Fibroblast of peridontal ligament (primary cell): Measurements from ENCODE around the gene UHRF1.
"Not testable (repeated sequence)": the region's sequence is repeated elsewhere in the genome, so short reads cannot be mapped to it uniquely, and the experiment has no call there.

Source experiments
- DNase-seq: peaks from one replicate; pipeline ENCODE4 v3.0.0-alpha.2; 2010; ENCODE audit errors: extremely low read depth

UHRF1 gene

DNA sequence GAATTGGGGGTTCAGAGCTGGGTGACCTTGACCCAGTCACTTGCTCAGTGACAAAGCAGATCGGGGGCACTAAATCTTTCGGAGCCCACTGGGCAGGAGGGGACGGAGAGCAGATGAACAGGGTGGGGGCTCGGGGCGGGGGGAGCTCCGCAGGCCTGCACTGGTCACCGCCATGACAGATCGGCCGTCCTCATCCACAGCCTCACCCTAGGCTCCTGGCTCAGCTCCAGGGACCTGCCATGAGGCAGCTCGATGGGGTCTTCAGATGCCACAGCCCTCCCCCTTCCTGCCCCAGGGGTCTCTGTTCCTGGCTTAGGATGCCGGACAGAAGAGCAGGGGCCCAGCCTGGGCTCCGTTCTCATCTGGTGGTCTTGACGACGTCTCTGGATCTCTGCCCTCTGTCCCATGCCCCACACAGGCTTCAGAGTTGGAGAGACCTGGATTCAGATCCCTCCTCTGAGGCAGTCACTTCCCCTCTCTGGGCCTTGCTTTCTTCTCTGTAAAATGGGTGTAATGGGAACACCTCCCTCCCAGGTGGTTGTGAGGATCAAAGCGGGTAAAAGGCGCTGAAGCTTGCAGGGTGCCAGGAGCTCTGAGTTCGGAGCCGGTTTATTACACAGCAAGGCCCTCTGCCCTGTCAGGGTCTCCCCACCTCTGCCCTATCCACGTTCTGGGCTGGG is 62.7 kb downstream of the UHRF1 start:
- DNase-seq, result no peak

DNA sequence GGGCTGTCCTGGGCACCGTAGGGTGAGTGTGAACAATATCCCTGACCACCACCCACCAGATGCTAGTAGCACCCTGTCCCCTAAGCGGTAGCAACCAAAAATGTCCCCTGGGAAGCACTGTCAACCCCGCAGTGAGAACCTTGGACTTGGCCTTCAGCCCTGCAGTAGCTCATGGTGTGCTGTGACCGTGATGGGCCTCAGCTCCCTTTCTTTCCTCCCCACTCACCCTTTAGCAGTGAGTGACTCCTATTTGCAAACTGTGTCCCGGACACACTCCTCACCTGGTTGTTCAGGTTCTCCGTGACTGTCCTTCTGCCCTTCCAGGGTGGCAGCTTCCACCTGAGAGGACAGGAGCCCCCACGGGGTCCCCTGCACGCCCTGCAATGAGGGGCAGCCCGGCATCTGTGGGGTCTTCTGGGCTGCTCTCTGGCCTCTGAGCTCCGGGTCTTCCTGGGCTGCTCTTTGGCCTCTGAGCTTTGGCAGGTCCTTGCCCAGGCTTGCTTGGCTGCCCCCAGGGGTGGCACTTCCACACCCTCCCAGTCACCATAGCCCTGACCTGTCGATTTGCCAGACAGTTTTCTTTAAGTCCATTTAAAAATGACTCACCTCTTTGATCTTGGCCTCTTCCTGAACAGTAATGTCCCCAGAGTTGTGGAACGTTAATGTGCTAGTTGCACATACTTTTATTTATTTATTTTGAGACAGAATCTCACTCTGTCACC is 63.4 kb downstream of the UHRF1 start:
- peak; percentile 41 for DNase-seq

DNA sequence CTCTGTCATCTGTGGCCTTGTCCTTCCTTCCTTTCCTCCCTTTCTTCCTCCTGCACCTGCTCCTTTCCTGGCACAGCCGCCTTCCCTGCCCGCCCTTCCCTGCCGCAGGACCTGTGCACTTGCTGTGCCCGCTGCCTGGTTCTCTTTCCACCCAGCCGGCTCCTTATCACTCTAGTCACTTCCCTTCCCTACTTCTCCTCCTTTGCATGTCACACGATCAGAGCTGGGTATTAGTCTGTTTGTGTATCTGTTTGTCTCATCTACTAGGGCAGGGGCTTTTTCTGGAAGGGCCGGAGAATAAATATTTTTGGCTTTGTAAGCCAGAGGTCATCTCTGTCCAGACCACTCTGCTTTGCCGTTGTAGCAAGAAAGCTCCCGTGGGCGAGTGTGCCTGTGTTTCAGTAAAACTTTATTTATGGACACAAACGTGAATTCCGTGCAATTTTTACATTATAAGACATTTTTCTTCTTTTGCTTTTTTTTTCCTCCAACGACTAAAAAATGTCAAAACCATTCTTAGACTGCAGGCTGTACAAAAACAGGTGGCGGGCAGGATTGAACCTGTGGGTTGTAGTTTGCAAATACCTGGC is 65.7 kb downstream of the UHRF1 start:
- DNase-seq, result no peak

DNA sequence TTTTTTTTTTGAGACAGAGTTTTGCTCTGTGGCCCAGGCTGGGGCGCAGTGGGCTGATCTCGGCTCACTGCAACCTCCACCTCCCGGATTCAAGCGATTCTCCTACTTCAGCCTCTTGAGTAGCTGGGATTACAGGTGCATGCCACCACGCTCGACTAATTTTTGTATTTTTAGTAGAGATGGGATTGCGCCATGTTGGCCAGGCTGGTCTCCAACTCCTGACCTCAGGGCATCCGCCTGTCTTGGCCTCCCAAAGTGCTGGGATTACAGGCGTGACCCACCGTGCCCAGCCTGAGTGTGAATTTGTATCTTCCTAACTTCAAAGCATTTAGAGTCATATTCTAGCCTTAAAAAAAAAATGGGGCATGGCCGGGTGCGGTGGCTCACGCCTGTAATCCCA is 66.3 kb downstream of the UHRF1 start:
- DNase-seq, result not testable (repeated sequence)

DNA sequence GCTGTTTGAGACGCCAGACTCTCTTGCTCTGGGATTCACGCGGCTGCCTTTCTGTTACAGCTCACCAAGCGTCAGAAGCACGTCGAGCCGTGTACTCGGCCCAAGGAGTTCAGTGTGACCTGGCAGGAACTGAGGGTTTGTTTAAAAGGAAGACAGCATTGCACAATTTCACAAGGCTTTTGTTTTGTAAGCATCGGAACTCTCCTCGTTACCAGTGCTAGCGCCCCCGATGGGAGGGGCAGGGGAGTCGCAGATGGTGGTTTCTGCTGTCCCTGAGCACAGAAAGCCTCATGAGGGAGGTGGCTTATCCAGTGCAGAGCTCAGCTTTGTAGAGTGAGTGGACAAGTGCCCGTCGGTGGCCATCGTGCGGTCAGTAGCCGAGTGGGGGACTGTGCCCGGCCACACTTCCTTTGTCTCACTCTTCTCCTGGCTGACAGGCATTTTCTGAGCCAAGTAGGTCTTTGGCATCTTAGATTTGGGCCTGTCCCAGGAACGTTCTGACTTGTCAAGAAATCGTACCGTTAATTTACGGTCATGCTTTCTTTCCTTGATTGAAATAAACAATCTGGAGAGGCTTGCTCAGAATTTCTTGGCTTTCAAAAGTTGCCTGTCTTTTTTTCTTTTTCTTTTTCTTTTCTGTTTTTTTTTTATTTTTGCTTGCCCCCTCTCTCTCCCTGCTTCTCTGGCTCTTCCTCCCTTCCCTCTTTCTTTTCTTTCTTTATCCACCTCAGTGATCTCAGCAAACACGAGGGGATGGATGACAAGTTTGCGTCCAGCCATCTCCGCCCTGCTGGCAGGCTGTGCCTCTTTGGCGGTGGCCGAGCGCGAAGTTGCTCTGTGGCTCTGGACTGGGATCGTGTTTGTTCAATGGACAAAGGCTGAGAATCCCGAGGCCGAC is 67.3 kb downstream of the UHRF1 start:
- peak; percentile 91 for DNase-seq

DNA sequence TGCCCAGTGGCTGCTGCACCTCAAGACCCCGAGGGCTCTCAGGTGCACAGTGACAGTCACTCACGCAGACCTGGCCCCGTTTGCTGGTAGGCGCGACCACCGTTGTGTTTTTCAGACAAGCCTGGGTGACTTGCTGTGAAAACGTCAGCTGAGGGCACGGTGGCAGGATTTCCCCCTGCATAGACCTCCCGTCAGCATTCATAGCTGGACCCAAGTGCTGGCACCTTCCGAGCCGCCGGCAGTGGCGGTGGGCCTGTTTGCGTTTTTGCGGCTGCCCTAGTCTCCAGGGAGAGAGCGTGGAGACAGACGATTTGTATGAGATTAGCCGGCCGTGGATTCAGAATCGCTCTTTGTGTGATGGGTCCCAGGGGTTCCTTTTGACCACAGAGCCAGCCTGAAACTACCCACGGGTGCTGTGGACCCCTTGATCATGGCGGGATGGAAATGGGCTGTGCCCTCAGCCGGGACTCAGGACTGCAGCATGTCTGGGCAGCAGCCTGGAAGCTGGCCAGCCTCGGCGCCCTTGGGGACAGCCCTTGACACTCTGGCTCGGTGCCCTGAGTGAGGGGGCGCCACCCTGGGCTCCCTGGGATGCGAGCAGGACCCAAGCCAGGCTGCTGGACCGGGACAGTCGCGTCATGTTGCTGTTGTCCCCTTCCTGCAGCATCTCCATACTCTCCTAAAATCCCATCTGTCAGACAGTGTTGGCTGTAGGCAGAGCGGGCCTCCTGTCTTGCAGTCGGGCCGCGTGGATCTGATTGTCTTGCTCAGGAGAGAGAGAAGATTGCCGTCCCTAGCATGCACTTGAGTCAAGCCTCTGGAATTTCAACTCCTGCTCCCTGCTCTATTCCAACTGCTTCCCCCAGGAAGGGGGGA is 68.2 kb downstream of the UHRF1 start:
- peak; percentile 86 for DNase-seq

DNA sequence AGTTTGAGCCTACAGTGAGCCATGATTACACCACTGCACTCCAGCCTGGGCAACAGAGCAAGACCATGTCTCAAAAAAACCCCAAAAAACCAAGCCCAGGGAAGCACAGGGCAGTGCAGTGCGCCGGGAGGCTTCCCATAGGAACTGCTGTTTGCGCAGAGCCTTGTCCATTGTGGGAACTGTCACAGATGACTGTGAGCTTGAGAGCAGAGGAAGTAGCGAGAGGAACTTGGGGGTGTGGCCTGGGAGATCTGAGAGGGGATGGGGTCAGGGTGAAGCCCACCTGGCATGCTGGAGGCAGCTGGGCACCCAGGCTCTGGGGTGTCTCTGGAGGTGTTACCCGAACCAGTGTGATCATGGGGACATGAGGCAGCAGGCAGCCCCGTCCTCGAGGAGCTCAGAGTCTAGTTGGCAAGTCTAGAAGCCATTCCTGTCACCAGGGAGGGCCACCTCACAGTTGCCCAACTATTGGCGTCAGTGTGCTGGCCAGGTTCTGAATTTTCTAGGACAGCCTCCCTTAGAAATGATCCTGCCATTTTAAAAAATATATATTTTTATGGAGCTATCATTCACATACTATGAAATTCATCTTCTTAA is 70.0 kb downstream of the UHRF1 start:
- no peak for DNase-seq

DNA sequence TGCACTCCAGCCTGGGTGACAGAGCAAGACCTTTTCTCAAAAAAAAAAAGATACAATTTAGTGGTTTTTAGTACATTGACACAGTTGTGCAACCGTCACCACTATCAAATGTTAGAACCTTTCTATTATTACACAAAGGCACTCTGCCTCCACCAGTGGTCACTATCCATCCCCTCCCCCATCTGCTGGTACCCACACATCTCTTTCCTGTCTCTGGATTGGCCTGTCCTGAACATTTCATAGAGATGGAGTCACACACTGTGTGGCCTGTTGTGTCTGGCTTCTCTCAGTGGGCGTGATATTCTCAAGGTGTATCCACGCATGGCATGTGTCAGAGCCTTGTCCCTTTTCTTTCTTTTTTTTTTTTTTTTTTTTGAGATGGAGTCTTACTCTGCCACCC is 70.8 kb downstream of the UHRF1 start:
- DNase-seq, result no peak

DNA sequence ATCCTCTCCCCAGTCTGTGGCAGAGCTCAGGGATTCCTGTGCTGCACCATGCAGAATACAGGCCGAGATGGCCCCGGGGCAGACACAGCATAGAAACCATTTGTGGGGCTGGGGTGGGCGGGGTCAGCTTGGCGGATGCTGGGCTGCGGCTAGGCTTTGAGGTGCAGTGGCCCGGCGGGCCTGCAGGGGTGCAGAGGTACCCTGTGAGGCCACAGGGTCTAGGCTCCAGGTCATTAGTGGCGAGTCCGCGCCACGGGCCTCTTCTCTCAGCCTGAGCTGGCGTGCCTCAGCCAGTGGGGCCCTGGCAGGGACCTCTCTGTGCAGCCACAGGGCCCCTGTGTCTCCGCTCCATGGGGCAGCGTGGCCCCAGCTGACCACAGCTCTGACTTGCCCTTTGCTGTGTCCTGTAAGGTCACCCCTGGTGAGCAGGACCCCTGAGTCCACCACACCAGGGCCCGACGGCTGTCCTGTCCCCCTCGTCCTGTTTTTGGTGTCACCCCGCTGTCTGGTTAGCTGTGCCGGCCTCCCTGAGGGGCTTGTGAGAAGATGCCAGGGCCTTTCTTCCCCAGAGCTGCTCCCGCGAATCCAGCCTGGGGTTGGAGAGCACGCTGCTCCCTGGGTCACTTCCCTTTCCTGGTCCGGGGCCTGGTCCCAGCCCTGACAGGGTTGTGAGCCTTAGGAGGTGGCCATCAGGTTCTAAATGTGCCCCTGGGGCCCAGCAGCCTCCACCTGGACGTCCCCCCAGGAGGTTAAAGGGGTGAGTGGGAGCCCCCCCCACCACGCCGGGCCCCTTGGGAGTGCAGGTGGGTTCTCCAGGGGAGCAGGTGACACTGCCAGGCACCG is 71.8 kb downstream of the UHRF1 start:
- no peak for DNase-seq

DNA sequence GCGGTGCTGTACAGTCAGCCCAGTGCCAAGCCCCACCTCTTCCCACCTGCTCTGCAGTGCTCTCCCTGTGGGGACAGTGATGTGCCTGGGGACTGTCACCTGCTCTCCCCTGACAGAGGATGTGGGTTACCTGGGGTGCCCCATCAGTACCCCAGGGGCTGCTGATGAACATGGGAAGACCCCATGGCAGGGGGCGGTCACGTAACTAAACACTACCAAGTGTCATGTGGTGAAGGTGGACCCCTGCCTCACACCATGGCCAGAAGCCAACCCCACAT is 72.3 kb downstream of the UHRF1 start:
- DNase-seq, result no peak

DNA sequence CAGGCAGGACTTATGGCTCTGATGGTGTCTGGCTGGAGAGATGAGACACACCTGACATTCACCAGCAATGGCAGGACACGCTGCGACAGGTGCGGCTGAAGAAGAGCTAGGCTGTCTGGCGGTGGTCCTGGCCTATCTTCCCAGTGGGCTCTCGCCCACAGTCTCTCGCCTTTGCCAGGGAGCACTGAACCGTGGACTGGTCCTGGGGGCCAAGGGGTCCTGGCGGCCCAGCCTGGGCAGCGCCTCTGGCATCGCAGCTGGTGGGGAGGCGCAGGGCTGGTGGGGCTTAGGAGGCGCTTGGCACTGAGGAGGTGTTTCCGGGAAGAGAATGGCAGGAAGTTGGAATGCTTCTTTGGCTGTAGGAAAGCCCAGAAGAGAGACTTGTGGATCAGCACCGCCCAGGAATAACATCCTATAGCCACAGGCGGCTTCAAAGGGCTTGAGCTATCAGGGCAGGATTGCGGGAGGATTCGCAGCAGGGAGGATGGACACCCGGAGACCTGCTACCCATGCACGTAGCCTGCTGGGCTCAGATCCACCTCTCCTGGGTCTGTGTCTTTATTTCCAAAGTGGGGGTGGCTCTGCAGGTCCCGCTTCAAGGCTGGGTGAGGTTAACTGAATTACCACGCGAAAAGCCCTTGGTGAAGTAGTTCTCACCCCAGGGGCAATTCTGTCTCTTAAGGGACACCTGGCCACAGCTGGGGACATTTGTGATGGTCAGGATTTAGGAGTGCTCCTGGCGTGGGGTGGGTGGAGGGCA is 74.2 kb downstream of the UHRF1 start:
- DNase-seq, result no peak

DNA sequence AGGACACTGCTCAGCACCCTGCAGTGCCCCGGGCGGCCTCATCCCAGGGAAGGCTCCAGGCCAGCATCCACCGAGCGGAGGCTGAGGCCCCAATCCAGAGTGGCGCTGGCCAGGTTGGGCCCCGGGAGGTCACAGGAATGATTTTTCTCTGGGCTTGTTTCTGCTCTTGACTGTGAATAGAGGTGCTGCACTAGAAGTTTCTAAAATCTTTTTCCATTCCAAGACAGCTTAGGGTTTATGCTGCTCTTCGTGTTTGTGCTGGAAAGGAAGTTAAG is 74.7 kb downstream of the UHRF1 start:
- DNase-seq, result no peak

DNA sequence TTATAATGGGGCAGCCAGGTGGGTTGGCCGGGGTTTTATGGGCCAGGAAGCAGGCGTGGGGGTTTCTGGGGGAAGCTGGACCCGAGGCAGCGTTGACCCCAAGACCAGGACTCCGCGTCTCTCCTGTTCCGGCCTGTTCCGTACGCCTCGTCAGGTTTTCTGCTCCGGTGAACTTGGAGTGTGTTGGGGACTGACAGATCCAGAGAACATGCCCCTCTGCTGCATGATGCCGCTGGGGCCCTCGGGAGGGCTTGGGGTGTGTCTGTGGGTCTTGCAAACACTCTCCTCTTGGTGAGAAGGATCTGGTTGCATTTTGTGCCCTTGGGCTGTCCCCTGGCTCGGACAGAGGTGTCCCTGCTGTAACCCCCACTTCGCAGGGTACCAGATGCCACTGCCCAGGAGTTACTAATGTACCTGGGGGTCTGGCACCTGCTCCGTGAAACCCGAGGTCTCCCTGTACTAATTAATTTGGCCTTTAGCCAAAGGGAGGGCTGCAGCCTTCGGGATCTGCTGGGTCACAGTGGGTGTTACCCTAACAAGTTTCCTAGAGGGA is 75.2 kb downstream of the UHRF1 start:
- no peak for DNase-seq

DNA sequence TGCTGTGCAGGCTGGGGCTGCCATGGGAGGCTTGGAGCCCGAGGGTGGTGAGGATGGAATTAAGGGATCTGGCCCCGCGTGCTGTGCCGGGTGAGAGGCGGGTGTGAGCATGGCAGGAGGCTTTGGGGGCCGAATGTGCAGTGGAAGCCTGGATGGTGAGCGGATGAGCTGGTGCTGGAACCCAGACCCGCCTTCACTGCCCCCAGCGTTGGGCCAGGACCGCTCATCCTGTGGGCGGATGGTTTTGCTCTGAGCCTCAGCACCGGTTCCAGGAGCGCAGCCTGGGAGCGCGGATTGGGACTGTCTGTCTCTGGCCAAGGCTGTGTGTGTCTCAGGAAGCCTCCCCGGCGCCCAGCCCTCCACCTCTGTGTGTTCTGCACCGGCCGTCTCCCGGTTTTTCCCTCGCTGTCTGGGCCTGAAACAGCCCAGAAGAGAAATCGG is 76.3 kb downstream of the UHRF1 start:
- no peak for DNase-seq

DNA sequence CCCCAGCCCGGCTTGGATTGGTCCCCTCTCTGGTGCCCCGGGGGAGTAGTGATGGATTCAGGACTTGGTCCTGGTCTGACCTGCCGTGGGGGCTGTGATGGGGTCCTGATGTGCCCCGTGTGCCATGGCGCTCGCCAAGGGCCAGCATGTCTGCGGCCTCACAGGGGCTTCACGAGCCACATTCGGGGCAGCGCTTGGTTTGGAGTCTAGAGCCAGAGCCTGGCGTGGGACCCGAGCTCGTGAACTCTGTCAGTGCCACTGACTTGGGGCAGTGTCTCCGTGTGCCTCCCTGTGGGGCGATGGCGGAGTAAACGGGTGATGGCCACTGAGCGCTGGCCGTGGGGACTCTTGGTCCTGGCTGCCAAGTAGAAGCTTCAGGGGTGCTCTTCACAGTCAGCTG is 76.8 kb downstream of the UHRF1 start:
- no peak for DNase-seq

DNA sequence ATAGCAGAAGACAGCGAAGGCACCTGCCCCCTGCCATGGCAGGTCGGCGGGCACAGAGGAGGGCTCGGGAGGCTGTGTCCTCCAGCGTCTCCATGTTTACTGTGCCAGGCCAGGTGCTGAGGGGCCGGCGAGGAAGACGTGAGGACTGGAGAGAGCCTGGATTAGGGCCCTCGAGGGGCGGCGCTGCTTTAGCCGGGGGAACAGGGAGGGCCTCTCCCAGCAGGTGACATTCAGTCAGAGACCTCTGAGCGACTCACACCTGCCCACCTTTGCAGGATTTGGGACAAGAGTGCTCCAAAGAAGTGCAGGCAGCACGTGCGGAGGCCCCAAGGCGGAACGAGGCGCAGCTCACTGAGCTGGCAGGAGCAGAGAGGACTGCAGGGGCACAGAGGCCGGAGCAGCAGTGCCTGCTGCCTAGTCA is 77.2 kb downstream of the UHRF1 start:
- DNase-seq, result no peak

DNA sequence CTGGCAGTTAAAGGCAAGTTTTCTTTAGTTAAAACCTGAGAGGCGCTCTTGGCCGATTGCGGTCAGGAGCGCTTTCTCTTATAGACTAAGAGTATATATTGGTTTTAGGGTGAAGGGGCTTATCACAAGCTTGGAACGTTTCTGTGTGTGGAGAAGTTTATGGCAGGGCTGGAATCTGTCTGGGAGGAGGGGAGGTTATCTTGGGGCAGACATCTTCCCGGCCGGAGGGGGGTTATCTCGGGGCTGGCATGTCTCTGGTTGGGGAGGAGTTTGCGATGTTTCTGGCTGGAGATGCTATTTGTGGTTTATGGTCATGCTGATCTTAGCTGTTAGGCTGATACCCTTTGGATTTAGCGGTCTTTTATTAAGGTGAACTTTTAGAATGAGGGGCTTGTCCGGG is 78.0 kb downstream of the UHRF1 start:
- peak; percentile 15 for DNase-seq

DNA sequence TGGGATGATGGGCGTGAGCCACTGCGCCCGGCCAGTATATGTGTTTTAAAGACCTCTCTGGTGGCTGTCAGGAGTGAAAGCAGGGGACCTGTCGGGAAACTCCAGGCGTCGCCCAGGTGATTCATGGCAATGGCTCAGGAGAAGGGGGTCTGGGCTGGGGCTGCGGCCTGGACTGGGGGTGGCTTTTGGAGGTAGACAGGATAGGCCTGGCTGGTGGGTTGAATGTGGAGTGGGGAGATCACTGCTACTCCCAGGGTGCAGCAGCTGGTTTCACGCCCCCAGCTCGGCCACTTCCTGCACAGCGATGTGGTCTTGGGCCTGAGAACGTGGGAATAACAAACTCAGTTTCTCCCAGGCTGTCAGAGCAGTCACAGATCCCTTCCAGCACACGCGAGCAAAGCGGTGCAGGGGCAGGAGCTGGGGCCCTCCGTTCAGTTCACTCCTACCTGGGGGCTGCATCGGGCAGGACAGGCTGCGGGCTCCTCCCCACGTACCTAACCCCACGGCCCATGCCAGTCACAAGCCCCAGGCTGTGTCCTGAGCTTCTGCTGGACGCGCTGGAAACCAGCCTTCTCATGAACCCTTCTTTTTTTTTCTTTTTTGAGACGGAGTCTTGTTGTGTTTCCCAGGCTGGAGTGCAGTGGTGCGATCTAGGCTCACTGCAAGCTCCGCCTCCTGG is 78.5 kb downstream of the UHRF1 start:
- no peak for DNase-seq
